HepG2 (cell line): Measurements from ENCODE around the gene GBGT1.

ENCODE experiments used
- HOXA5 ChIP-seq: sonication (generic); formaldehyde crosslinking; IDR thresholded peaks from 2 replicates; pipeline ENCODE4 v1.4.0; 2020; ENCODE audit warnings: missing genetic modification reagents
- MAZ ChIP-seq, 2 experiments: sonication (generic) in 1 of 2; formaldehyde crosslinking in 1 of 2; IDR thresholded peaks; 2 replicates each; pipeline versions ENCODE4 v1.5.0 to v1.6.1; 2012 to 2020; ENCODE audit warnings: low read depth in 2 of 2, mild to moderate bottlenecking in 2 of 2, borderline replicate concordance in 1 of 2, improper control_type of control experiment in 1 of 2, low read length in 1 of 2, missing genetic modification reagents in 1 of 2, moderate library complexity in 1 of 2
- MEIS2 ChIP-seq: sonication (generic); formaldehyde crosslinking; IDR thresholded peaks from 2 replicates; pipeline ENCODE4 v1.9.0; 2021; ENCODE audit warnings: mild to moderate bottlenecking, missing genetic modification reagents
- NCOR1 ChIP-seq: fragments of 200-600 bp; sonication (generic); IDR thresholded peaks from 2 replicates; pipeline ENCODE4 v1.7.0; 2017; ENCODE audit warnings: antibody characterized with exemption, low read length, borderline replicate concordance
- NR2C2 ChIP-seq: sonication (generic); formaldehyde crosslinking; IDR thresholded peaks from 2 replicates; pipeline ENCODE4 v1.4.0; 2020; ENCODE audit warnings: missing genetic modification reagents, mild to moderate bottlenecking, moderate library complexity, borderline replicate concordance
- SMC3 ChIP-seq: IDR thresholded peaks from 2 replicates; pipeline ENCODE4 v1.6.1; 2011; ENCODE audit warnings: low read length, improper control_type of control experiment
- TGIF2 ChIP-seq: IDR thresholded peaks from 2 replicates; pipeline ENCODE4 v1.6.1; 2016; ENCODE audit warnings: control low read depth, missing compliant biosample characterization
- ZNF431 ChIP-seq: sonication (generic); formaldehyde crosslinking; IDR thresholded peaks from 2 replicates; pipeline ENCODE4 v1.9.0; 2022; ENCODE audit warnings: missing genetic modification reagents, low read depth, mild to moderate bottlenecking, borderline replicate concordance
- ZNF674 ChIP-seq: sonication (generic); formaldehyde crosslinking; IDR thresholded peaks from 2 replicates; pipeline ENCODE4 v1.5.0; 2020; ENCODE audit warnings: low read depth, mild to moderate bottlenecking, missing genetic modification reagents
- TF ChIP-seq, protein P1 (sequence below): fragments of 450-650 bp; IDR thresholded peaks from 2 replicates; pipeline ENCODE4 v1.6.1; 2017
- TF ChIP-seq, protein P2 (sequence below): fragments of 450-650 bp; IDR thresholded peaks from 2 replicates; pipeline ENCODE4 v1.6.1; 2017; ENCODE audit warnings: mild to moderate bottlenecking

DNA sequence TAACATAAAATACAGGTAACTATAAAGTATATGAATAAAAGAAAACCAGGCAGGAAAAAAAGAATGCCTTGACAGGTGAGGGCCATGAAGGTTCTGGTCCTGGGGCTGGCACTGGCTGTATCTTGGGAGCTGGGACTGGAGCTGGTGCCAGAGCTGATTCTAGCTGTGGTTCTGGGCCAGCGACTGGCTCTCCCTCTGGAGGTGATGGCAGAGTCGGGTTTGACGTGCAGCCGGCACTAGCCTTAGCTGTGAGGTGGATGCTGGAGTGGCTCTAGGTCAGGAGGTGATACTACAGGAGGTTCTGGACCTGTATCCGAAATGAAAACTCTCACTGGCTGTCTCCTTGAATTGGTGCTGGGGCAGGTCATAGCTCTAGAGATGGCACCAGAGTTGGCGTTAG lies 23.0 kb upstream of the GBGT1 start:
- TF ChIP-seq MAZ (IDR thresholded peaks at IDR 0.05; ENCODE audit: borderline replicate concordance, low read depth, low read length) (no peak), MAZ (CRISPR knock-in tag; IDR thresholded peaks at IDR 0.05; ENCODE audit: low read depth) (no peak), HOXA5 (CRISPR knock-in tag) (no peak), ZNF431 (CRISPR knock-in tag) (no peak), SMC3 (no peak), TGIF2 (CRISPR knock-in tag) (no peak), MEIS2 (CRISPR knock-in tag) (no peak), ZNF674 (CRISPR knock-in tag) (no peak), NCOR1 (no peak), NR2C2 (no peak)
- TF ChIP-seq, protein P1, sequence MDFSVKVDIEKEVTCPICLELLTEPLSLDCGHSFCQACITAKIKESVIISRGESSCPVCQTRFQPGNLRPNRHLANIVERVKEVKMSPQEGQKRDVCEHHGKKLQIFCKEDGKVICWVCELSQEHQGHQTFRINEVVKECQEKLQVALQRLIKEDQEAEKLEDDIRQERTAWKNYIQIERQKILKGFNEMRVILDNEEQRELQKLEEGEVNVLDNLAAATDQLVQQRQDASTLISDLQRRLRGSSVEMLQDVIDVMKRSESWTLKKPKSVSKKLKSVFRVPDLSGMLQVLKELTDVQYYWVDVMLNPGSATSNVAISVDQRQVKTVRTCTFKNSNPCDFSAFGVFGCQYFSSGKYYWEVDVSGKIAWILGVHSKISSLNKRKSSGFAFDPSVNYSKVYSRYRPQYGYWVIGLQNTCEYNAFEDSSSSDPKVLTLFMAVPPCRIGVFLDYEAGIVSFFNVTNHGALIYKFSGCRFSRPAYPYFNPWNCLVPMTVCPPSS = no peak
- TF ChIP-seq, protein P2, sequence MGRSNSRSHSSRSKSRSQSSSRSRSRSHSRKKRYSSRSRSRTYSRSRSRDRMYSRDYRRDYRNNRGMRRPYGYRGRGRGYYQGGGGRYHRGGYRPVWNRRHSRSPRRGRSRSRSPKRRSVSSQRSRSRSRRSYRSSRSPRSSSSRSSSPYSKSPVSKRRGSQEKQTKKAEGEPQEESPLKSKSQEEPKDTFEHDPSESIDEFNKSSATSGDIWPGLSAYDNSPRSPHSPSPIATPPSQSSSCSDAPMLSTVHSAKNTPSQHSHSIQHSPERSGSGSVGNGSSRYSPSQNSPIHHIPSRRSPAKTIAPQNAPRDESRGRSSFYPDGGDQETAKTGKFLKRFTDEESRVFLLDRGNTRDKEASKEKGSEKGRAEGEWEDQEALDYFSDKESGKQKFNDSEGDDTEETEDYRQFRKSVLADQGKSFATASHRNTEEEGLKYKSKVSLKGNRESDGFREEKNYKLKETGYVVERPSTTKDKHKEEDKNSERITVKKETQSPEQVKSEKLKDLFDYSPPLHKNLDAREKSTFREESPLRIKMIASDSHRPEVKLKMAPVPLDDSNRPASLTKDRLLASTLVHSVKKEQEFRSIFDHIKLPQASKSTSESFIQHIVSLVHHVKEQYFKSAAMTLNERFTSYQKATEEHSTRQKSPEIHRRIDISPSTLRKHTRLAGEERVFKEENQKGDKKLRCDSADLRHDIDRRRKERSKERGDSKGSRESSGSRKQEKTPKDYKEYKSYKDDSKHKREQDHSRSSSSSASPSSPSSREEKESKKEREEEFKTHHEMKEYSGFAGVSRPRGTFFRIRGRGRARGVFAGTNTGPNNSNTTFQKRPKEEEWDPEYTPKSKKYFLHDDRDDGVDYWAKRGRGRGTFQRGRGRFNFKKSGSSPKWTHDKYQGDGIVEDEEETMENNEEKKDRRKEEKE = no peak
